COR-L47 (cell line): ENCODE results near the gene MRPL55.

Source experiments
- DNase-seq: peaks from one replicate; lab custom pipeline; 2025; lab: John Stamatoyannopoulos, UW

The MRPL55 gene

DNA sequence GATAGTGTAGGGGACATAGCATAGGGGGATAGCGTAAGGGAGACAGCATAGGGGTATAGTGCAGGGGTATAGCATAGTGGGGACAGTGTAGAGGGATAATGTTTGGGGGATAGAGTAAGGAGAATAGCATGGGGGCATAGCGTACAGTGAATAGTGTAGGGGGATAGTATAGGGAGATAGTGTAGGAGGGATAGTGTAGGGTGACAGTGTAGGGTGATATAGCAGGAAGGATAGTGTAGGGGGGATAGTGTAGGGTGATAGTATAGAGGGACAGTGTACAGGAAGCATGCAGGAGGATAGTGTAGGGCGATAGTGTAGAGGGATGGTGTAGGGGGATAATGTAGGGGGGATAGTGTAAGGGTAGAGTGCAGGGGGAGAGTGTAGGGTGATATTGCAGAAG is 38.2 kb downstream of the MRPL55 start:
- no peak for DNase-seq

DNA sequence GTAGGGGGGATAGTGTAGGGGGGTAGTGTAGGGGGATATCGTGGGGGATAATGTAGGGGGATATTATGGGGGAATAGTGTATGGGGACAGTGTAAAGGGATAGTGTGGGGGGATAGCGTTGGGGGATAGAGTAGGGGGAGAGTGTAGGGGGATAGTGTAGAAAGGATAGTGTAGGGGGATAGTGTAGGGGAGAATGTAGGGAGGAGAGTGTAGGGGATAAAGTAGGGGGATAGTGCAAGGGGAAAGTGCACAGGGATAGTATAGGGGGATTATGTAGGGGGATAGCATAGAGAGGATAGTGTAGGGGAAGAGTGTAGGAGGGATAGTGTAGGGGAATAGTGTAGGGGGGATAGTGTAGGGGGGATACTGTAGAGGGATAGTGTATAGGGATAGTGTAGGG is 38.9 kb downstream of the MRPL55 start:
- no peak for DNase-seq

DNA sequence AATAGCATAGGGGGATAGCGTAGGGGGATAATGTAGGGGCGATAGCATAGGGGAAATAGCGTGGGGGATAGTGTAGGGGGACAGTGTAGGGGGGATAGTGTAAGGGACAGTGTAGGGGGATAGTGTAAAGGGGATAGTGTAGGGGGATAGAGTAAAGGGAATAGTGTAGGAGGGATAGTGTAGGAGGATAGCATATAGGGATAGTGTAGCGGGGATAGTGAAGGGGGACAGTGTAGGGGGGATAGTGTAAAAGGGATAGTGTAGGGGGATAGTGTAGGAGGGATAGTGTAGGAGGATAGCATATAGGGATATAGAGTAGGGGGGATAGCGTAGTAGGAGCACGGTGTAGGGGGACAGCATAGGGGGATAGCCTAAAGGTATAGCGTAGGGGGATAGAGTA is 40.7 kb downstream of the MRPL55 start:
- no peak for DNase-seq

DNA sequence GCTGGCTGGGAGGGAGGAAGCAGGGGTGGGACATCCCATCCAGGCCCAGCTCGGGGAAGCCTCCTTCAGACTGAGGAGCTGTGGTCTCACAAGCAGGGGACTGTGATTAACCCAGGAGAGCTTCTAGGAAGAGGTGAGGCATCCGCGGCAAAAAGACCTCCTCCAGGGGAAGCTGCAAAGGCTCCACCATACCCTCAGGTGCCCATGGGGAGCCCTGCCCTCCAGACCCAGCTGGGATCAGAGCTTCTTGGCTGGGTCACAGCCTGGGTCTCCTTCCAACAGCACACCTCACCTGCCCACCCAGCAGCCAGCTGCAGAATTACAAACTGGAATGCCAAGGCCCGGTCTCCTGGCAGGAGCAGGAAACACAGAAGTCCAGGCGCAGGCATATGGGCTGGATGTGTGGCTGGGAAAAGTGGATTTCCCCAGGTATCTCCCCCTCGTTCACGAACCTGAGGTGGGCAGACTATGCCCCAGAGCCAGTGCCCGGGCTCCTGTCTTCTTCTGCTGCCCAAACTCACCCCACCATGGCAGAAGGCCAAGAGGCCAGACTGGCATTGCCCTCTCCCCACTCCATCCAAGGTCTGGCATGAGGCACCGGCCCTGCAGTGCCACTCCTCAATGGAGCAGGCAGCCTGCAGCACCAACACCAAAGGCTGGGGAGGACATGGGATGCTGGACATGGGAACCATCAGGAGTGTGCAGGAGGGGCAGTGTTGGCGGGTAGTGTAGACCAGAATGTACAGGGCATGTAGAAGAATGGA is 42.0 kb downstream of the MRPL55 start:
- DNase-seq, result no peak

DNA sequence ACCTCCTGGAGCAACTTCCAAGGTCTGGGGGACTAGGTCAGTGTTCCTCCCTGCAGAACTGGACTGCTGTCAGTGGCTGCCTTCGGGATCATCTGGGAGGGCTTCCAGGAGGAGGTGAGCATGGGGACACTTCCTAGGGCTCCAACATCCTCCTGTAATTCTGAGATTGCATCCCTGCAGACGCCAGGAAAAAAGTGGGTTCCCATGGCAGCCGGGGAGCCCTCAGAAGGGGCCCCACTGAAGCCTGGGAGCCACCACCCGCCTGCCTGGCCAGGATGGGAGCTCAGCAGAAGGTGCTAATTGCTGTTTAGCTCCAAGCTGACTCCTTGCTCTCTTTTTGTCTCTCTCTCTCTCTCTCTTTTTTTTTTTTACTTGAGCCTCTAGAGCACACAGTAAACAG is 42.7 kb downstream of the MRPL55 start:
- no peak for DNase-seq

DNA sequence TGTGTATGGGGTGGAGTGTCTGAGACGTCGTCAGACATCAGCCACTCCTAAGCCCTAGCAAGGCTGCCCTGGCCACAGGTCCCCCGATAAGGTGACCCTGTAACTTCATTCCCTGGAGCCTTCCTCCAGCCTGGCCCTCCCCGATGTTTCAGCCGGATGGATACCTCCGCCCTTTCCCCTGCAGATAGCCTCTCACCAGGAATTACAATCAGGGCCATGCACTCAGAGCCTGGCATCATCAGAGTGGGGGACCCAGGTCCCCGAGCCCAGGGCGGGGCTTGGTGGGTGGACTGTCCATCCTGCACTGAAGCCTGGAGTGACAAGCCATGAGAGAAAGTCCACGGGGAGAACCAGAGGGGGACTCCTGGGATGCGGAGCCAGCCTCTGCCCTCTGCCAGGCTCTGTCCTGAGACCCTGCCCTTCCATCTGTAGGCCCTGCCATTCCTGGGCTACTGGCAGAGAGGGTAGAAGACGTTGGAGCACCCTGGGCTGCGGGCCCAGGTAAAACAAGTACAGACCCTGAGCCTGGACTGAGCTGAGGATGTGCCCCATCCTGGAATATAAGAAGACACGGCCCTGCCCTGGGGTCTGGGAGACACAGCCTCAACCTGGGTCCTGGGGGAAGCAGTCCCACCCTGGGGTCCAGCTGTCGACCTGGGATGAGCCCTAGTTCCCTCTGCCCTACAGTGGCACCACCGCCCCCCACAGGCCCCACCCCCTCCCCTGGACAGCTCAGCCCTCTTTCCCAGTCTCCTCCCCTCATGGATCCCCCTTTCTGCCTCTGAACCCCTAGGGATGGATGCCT is 43.4 kb downstream of the MRPL55 start:
- DNase-seq, result no peak

DNA sequence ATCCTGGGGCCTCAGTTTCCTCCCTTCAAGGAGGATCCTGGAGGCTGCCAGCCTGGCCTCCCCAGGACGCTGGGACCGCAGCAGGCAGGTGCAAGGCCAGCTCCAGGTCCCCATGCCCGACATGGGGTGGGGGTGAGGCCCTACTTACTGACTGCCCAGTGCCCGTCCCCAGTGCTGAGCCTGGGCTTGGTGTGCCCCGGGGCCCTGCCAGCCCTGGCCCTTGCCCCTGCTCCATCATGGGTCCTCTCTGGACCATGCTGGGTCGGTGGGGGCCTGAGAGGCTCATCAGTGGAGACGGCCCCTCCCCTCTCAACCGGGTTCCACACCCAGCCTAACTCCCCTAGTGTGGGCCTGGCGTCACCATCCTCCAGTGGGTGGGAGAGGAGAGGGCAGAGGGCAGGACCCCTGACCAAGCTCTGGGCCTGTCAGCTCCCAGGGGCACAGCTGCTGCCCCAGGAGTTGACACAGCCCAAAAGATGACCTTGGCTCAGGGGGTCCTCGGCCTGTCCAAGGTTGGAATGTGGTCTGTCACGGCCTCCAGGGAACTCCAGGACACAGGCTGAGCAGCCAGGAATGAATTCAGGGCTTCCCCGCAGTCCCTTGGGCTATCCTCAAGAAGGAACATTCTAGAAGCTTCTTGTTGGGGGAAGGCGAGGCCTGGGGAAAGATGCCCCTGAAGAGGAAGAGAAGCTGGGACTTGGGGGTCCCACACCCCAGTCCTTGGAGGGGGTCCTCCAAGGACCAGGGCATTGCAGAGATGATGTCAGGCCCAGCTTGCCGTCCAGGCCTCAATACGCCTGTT is 44.2 kb downstream of the MRPL55 start:
- DNase-seq, result no peak

DNA sequence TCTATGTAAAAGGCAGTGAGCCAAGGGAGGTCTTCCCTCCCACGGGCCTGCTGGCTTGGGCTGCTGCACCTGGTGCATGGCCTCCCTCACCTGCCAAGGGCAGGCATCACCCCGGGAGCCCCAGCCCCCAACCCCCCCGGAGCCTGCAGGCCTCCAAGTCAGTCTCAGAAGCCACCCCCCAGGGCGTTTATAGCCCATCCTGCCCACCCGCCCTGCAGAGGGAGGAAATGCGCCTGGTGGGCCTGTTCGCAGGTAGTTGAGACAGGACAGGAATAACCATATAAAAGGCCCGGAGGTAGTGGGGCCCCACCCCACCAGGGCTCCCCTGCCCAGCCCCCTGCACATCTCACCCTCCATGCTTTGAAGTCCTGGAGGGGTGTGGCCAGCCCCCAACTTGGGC is 44.8 kb downstream of the MRPL55 start:
- DNase-seq, result no peak

DNA sequence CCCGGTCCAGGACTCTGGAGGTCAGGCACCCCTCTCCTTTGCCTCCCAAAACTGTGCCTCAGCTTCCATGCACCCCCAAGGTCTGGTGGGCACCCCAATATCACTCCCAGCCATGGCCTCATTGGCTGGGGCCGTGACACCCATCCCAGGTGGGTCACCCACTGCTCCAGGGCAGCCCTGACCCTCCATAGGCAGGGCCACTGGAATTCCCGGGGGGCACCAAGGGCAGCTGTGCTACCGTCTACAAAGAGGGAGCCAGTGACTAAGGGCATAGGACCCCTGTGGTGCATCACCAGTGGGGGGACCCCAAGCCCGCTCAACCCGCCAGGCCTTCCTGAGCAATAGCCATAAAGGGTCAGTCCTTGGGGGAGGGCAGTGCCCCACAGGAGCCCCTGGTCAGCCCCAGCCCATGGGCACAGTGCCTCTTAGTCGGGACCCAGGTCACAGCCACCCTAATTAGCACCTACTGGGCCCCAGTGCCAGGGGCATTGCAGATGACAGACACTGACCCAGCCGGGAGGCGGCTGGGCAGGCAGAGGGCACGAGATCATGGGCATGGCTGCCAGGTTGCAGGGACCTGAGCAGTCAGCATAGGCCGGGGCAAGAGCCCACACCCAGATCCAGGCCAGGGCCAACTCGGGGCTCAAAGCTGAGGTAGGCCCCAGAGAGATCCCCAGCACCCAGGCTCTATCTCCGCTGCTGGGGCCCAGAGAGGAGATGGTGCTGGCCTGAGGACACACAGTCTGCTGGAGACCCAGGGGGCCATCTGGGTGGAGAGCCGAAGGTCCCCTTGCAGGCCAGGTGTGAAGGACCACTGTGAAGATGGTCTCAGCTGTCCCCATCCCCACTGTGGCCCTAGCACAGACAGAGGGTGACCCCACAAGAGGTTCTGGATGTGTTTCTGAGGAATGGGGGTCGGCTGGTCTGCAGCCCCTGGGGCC is 45.6 kb downstream of the MRPL55 start:
- DNase-seq, result no peak

DNA sequence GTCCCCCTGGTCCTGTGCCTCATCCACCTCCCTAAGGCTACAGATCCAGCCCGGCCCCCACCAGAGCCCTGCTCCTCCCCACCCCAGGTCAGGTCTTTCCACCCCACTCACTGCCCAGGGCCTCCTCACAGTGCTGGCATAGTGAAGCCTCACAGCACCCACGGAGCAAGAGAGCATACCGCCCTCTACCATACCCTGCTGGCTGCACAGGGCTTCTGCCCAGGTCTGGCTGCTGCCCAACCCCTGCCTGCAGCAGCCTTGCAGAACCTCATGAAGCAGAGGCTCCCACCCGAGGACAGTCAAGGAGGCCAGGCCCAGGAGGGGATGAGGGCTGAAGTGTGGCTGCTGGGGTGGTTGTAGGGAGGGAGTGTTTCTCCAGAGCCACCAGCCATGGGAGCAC is 46.3 kb downstream of the MRPL55 start:
- no peak for DNase-seq

DNA sequence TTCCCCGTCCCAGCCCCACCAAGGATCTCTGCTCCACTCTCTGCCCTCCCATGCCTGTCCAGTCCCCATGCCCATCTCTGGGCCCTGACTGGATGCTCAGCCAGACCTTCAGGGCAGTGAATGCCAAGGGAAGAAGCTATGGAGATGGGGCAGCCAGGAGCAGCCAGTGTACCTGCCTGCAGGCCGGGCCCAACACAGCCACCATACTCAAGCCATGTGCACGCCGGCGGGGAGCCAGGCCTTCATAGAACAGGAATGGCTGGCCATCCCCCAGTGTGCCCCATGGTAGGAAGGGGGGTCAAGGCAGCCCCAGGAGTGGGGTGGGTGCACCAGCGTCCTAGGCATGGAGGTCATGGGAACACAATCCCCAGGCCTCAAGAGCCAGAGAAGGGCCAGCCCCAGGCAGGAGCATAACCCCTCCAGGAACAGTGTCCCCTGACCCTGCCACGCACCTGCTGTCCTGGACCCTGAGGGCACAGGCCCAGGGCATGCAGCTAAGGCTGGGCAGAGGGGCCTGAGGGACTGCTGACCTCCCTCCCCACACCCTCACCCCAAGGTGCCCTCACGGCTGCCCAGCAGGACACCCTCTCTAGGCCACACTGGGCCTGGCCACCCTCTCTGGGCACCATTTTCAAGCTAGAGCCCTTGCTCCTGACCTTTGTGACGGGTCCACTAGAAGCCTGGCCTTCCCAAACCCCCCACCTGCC is 46.9 kb downstream of the MRPL55 start:
- DNase-seq, result no peak

DNA sequence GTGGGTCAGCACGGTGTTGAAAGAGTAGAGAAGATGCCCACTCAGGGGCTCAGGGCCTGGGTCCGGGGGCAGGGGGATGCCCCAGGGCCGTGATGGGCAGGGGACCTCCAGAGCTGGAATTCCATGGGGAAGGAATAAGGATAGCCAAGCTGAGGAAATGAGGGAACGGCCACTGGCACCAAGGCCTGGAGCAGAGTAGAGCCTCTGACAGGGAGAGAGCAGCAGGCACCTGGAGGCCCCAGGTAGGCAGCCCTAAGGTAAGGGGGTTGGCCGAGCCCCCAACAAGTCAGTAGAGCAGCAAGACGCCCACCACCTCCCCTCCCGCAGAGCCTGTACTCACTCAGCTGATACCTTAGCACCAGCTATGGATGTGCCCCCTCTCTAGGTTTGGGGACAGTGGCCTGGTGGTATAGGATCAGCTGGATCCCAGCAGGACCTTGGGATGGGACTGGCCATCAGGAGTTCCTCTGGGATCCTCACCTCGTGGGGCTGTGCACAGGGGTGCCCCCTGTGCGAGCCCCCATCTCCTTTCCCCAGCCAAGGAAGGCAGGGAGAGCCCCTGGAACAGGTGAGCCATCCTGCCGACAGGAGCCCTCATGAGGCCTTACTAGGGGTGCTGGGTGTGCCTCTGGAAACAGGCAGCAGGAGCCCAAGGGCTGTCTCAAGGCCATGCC is 47.6 kb downstream of the MRPL55 start:
- no peak for DNase-seq

DNA sequence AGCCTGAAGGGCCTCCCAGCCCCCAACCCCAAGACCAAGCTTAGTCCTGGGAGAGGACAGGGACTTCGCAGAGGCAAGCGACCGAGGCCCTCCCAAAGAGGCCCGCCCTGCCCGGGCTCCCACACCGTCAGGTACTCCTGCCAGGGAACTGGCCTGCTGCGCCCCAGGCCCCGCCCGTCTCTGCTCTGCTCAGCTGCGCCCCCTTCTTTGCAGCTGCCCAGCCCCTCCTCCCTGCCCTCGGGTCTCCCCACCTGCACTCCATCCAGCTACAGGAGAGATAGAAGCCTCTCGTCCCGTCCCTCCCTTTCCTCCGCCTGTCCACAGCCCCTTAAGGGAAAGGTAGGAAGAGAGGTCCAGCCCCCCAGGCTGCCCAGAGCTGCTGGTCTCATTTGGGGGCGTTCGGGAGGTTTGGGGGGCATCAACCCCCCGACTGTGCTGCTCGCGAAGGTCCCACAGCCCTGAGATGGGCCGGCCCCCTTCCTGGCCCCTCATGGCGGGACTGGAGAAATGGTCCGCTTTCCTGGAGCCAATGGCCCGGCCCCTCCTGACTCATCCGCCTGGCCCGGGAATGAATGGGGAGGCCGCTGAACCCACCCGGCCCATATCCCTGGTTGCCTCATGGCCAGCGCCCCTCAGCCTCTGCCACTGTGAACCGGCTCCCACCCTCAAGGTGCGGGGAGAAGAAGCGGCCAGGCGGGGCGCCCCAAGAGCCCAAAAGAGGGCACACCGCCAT is 48.5 kb downstream of the MRPL55 start:
- no peak for DNase-seq

DNA sequence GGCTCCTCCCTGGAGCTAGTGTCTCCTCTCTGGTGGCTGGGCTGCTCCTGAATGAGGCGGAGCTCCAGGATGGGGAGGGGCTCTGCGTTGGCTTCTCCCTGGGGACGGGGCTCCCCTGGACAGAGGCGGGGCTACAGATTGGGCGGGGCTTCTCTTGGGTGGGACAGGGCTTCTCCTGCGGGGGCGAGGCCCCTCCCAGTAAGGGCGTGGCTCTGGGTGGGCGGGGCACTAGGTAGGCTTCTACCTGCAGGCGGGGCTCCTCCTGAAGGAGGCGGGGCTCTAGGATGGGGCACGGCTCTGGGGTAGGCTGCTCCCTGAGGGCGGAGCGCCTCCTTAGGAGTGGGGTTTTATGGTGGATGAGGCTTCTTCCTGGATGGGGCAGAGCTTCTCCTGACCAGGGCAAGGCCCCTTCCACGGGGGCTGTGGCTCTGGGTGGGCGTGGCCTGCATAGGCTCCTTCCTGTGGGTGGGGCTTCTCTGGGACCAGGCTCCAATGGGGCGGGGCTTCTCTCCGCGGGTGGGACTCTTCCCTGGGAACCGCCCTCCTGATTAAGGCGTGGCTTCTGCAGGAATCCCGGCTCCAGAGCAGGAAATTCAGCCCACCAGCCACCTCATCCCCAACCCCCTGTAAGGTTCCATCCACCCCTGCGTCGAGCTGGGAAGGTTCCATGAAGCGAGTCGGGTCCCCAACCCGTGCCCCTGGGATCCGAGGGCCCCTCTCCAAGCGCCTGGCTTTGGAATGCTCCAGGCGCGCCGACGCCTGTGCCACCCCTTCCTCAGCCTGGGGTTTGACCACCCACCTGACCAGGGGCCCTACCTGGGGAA is 49.3 kb downstream of the MRPL55 start:
- no peak for DNase-seq

DNA sequence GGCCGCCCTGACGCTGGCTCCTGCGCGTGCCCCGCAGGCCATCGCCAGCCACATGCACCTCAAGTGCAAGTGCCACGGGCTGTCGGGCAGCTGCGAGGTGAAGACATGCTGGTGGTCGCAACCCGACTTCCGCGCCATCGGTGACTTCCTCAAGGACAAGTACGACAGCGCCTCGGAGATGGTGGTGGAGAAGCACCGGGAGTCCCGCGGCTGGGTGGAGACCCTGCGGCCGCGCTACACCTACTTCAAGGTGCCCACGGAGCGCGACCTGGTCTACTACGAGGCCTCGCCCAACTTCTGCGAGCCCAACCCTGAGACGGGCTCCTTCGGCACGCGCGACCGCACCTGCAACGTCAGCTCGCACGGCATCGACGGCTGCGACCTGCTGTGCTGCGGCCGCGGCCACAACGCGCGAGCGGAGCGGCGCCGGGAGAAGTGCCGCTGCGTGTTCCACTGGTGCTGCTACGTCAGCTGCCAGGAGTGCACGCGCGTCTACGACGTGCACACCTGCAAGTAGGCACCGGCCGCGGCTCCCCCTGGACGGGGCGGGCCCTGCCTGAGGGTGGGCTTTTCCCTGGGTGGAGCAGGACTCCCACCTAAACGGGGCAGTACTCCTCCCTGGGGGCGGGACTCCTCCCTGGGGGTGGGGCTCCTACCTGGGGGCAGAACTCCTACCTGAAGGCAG is 50.0 kb downstream of the MRPL55 start:
- DNase-seq, result no peak

DNA sequence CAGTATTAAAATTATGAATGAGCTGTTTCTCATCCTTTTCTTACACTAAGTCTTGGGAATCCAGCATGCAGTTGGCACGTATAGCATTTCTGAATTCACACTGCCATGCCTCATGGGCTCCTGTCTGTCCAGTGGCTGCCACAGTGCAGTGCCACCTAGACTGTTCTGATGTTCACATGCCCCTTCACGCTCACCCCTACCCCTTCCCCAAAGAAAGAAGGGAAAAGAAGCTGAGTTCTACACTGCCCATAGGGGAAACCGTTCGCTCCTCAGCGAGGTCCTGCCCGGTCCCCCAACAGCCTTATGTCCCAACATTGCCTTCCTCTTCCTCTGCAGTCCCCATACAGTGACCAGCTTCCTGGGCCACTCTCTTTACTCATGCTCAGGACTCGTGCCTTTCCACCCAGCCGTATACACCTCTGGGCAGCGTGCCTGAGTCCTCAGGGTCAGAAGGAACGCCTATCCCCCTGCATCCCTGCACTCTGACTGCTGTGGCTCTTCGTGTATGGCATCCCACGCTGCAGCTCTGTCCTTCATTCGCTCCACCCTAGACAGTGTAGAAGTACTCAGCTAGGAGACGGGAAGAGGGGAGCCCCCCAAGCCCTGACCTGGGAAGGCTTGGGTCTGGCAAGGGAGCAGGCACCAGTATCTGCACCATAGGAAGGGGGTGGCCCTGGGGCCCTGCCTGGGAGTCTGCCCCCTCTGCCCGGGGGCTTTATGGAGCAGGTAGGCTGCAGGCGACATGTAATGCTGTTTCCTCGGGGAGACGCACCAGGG is 50.7 kb downstream of the MRPL55 start:
- no peak for DNase-seq
